Stromal cell of bone marrow (primary cell): Measurements from ENCODE around the gene GAS2L1.

ENCODE experiments used
- DNase-seq: peaks from one replicate; pipeline ENCODE4 v3.0.0-alpha.2; 2012; ENCODE audit warnings: low read depth

Gene GAS2L1

GRCh38 chr22:29327089-29327764 lies 20.8 kb downstream of the GAS2L1 start:
- no peak for DNase-seq

- DNase-seq: no peak
Observed at GRCh38 chr22:29328055-29328454, 21.6 kb downstream of the GAS2L1 start.

- DNase-seq: no peak
Observed at GRCh38 chr22:29328566-29329500, 22.4 kb downstream of the GAS2L1 start.

DNA sequence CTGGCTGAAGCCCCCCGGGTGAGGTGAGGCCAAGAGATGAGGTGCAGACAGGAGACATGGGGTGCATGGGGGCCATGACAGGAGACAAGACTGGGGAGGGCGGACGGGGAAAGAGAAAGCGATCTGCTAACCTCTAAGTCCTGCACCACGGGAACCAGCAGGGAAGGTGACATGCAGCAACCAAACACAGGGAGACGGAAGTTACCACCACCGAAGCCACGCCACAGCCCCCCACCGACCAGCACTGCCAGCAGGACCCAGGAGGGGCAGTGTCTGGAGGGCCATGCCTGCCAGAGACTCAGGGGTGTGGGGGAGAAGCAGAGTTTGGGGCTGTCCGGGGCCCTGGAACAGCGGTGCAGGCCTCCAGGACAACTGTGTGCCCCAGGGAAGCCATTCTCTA lies 23.1 kb downstream of the GAS2L1 start:
- DNase-seq: no peak

DNA sequence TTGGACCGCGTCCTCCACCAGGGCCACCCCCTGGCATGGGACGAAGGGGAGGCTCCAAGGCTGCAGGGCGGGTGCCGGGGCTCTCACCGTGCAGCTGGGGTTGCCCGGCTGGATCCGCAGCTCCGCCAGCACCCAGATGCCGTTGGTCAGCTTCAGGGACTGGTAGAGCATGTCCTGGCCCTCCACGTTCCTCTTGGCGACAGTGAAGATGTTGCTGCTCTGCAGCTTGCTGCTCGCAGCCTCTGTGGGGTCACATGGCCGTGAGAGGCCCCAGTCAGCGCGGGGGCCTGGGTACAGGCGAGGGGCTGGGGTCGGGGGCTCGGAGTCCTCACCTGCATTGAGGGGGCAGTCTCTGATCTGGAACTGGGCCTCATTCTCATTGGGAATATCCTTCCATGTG lies 23.8 kb downstream of the GAS2L1 start:
- DNase-seq: no peak

DNA sequence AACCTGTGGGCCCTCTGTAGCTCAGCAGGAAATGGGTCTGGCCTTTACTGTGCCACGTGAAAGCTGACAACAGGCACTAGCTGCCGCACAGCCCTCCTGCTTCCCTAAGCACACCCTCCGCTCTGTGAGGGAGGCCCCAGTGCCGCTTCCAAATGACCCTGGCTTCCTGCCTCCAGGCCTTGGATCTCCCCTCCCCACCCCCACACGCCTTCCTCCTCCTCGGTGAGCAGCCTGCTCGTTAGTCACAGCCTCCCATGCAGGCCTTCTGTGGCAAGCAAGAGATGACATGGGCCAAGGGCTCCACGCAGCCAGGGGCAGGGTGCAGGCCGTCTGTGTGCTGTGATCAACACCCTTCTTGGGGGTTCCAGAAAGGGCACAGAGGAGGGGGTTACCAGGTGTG lies 24.3 kb downstream of the GAS2L1 start:
- DNase-seq: no peak

GRCh38 chr22:29331213-29331612 lies 24.8 kb downstream of the GAS2L1 start:
- no peak for DNase-seq

DNA sequence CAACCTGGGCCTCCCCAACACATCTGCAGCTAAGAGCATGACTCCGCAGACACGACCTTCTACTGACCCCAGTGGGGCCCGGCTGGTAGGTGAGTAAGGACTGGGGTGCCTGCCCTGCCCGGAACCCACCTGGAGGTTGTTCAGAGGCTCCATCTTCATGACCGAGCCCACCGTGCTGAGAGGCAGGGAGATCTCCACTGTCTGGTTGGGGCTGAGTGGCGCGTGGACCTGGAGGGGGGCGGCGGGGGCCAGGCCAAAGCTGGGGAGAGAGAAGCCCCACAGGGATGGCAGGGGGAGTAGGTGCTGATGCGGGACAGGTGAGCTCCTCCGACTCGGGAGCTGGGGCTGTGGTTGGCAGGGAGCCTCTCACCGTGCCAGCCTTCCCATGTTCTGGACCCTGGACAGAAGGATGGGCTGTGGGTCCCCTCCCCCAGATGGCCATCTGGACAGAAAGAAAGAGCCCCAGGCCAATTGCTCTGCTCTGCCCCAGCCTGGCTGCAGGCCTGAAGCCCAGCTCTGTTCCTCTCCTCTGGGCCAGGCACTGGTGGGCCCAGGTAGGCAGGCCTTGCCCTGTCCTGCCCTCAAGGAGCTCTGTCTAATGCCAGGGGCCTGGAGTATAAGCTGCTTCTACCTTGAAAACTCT lies 25.3 kb downstream of the GAS2L1 start:
- DNase-seq: no peak

- DNase-seq: no peak
Observed at GRCh38 chr22:29332886-29333496, 26.5 kb downstream of the GAS2L1 start.

DNA sequence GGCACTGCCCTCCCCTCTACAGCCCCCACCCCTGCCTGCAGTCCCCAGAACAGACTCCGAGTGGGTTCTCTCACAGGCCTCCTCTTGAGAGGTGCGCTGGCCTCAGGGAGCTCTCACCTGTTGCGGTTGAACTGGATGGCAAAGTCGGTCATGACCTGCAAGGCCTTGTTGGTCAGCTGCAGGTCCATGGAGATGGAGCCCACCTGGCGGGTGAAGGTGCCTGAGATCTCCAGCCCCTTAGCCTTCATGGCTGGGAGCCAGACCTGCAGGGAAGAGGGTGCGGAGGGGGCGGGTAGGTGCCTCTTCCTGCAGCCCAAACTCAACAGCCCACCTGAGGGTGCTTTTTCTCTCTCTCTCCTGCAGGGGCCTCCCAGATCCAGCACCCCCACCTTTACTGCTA lies 27.7 kb downstream of the GAS2L1 start:
- DNase-seq: no peak

DNA sequence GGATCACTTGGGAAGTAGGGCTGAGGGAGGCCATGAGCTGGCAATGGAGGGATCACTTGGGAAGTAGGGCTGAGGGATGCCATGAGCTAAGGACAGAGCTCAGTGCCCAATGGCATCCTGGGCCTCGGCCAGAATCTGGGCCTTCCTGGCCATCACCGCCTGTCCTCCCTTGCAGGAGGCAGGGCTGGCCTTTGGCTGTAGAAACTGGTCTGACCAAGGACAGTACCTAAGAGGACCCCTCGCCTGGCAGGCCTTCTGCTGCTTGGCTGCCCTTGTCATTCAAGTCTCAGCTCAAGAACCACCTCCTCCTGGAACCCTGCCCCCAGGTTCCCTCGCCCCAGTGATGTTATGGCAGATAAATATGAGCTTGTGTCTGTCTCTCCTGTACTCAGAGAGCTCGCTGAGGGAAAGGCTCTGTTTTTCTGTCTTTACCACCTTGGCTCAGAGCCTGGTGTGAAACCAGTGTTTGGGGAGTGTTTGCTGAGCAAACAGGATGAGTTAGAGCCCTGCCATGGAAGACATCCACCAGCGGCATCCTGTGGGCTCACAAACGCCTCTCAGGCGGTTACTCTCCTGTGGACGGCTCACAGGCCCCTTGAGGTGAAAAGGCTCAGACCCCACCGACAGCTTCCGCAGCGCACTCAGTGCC lies 28.4 kb downstream of the GAS2L1 start:
- DNase-seq: no peak

DNA sequence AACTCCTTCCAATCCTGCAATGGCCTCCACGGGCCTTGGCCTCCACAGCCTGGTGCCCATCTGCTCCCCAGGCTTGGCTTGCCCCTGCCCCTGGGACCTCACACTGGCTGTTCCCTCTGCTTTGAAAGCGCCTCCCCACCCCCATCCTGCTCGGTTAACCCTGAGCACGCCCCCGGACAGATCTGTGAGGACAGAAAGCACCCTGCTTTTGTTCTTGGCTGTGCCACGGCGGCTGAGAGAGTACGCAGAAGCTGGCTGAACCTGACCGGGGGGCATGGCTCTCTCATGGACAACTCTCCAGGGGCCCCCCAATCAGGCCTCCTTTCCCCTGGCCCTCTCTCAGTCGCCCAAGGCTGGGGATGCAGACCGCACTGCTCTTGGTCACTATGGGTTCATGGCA lies 29.2 kb downstream of the GAS2L1 start:
- DNase-seq: no peak

DNA sequence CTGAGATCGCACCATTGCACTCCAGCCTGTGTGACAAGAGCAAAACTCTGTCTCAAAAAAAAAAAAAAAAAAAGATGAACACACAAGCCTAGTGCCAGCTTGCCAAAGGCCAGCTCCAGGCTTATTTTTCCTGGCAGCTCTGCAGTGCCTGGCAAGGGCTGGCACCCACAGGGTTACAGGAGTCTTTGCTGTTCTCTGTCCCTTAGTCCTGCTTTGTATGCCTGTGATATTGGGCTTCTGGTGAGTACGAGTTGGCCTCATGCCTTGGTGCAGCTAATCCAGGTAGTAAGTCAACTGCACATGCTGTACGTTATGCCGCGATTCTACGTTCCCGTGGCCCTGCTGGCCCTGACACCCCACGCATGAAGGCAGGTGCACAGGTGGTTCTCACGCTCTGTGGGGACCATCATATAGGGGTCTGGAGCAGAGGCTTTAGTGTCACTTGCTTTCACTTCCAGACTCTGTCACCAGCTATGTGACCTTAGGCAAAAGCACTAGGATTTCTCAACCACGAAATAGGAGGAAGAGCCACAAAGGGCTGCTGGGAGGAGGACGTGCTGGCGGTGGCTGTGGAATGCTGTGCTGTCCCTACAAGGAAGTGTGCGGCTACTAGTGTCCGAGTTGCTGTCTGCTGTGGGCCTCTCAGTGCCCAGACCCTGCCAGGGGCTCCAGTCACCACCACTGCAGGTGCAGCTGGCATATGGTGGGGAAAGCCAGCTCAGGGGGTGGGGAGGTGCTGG lies 30.5 kb downstream of the GAS2L1 start:
- no peak for DNase-seq

GRCh38 chr22:29337631-29338284 lies 31.3 kb downstream of the GAS2L1 start:
- DNase-seq: no peak

- no peak for DNase-seq
Observed at GRCh38 chr22:29338398-29338797, 31.9 kb downstream of the GAS2L1 start.

DNA sequence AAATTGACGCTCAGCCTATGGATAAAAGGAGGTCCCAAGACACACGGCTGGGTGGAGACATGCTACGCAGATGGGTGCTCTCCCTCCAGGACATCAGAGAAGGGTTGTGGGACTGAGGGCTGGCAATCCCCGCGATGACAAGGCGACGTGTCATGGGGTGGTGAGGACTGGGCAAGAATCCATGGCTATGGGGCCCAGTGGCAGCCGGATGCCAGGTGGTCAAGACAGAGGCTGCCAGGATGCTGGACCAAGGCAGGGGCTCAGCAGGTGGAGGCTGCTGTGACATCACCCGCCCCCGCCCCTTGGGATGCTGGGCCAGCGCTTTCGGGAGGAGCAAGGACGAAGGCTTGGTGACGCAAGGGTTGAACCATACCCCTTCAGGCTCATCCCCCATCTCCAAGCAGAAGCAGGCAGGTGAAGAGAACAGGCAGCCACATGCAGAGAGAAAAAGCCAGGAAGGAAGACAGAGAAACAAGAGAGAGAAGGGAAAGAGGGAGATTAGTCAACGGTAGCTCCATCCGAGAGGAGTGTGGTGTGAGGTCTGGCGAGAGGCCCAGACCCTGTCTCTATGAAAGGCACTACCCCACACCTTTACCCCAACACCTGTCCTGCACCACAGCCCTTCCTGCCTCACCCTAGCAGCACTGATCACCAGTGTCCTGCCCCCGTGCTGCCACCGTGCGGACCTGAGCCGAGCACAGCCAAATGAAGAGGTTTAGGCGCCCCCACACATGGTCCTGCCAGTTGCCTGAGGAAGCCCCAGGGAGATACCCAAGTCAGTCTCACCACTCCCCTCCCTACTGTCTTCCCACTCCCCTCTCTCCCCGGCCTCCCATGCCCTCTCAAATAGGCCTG lies 33.2 kb downstream of the GAS2L1 start:
- no peak for DNase-seq

- no peak for DNase-seq
Observed at GRCh38 chr22:29340566-29340965, 34.1 kb downstream of the GAS2L1 start.

GRCh38 chr22:29341056-29341848 lies 34.8 kb downstream of the GAS2L1 start:
- DNase-seq: no peak

- no peak for DNase-seq
Observed at GRCh38 chr22:29341849-29342127, 35.3 kb downstream of the GAS2L1 start.
